Measurements from ENCODE around the gene NXN. TPM values are rescaled to one million over a fixed set of nuclear protein-coding genes. Genes with fewer than 3 reads are reported as not detected.

The NXN gene
- total RNA-seq, 2 experiments from 2014 or later, result 0.22 to 0.65 TPM

- no peak overlapping the region for H3K4me3 Mint-ChIP-seq
- peaks cover 5% of the 10 kb centered on the region for H3K36me3 Mint-ChIP-seq (ENCODE audit: low read depth)
- ChIA-PET CTCF (interaction anchor here (1.0 to 1.4 kb wide), 2 partner anchors 13 to 15 kb away, joined by 3 read pairs; partner anchors contain the start of gene TIMM22), POLR2A (no interaction called here)
- DNase-seq, result no peak
- no peaks in the 10 kb centered on the region for H3K27me3 Mint-ChIP-seq
- peak overlapping the region; percentile 36 for H3K27ac Mint-ChIP-seq
- H3K9me3 Mint-ChIP-seq, result no peaks in the 10 kb centered on the region
- no peaks in the 10 kb centered on the region for H3K4me1 Mint-ChIP-seq
Observed at GRCh38 chr17:1011760-1012735, 32.5 kb upstream of the NXN start.

GRCh38 chr17:1011138-1011537, 31.6 kb upstream of the NXN start:
- POLR2A ChIA-PET, result no interaction called here

GRCh38 chr17:1010586-1010985, 31.0 kb upstream of the NXN start:
- H3K27ac Mint-ChIP-seq, result no peak overlapping the region
- no peak for DNase-seq
- peaks cover 7% of the 10 kb centered on the region for H3K36me3 Mint-ChIP-seq (ENCODE audit: low read depth)
- H3K27me3 Mint-ChIP-seq, result no peaks in the 10 kb centered on the region
- no peaks in the 10 kb centered on the region for H3K9me3 Mint-ChIP-seq
- H3K4me1 Mint-ChIP-seq, result peaks cover 3% of the 10 kb centered on the region
- CTCF ChIA-PET, result interaction anchor here (1.4 kb wide), 1 partner anchor 11 kb away, joined by 3 read pairs; no protein-coding TSS in a partner anchor
- POLR2A ChIA-PET, result no interaction called here
- no peak overlapping the region for H3K4me3 Mint-ChIP-seq

More at GRCh38 chr17:1011138-1011537, 31.6 kb upstream of the NXN start:
- CTCF ChIA-PET, result interaction anchor here (1.4 kb wide), 1 partner anchor 12 kb away, joined by 3 read pairs; no protein-coding TSS in a partner anchor
- DNase-seq, result no peak
- no peaks in the 10 kb centered on the region for H3K4me1 Mint-ChIP-seq
- H3K27ac Mint-ChIP-seq, result no peak overlapping the region
- H3K9me3 Mint-ChIP-seq, result no peaks in the 10 kb centered on the region
- peaks cover 5% of the 10 kb centered on the region for H3K36me3 Mint-ChIP-seq (ENCODE audit: low read depth)
- no peaks in the 10 kb centered on the region for H3K27me3 Mint-ChIP-seq
- H3K4me3 Mint-ChIP-seq, result no peak overlapping the region

GRCh38 chr17:1010086-1010450, 30.5 kb upstream of the NXN start:
- H3K27me3 Mint-ChIP-seq, result no peaks in the 10 kb centered on the region
- no peaks in the 10 kb centered on the region for H3K9me3 Mint-ChIP-seq
- POLR2A ChIA-PET, result no interaction called here
- H3K4me3 Mint-ChIP-seq, result no peak overlapping the region
- no peak overlapping the region for H3K27ac Mint-ChIP-seq
- H3K4me1 Mint-ChIP-seq, result peaks cover 8% of the 10 kb centered on the region
- no peak for DNase-seq
- peaks cover 9% of the 10 kb centered on the region for H3K36me3 Mint-ChIP-seq (ENCODE audit: low read depth)
- CTCF ChIA-PET, result no interaction called here

- H3K4me3 Mint-ChIP-seq, result no peak overlapping the region
Observed at GRCh38 chr17:1009229-1010085, 29.9 kb upstream of the NXN start.

GRCh38 chr17:1008008-1008761, 28.6 kb upstream of the NXN start:
- Mint-ChIP-seq H3K36me3 (ENCODE audit: low read depth) (peaks cover 12% of the 10 kb centered on the region), H3K27ac (no peak overlapping the region), H3K9me3 (no peaks in the 10 kb centered on the region), H3K4me1 (peaks cover 10% of the 10 kb centered on the region), H3K4me3 (no peak overlapping the region), H3K27me3 (no peaks in the 10 kb centered on the region)
- ChIA-PET CTCF (interaction anchor here (1.9 kb wide), 1 partner anchor 11 kb away, joined by 8 read pairs; the partner anchor contains the start of gene TIMM22), POLR2A (no interaction called here)
- no peak for DNase-seq

More at GRCh38 chr17:1009229-1010085, 29.9 kb upstream of the NXN start:
- peaks cover 11% of the 10 kb centered on the region for H3K36me3 Mint-ChIP-seq (ENCODE audit: low read depth)
- no peaks in the 10 kb centered on the region for H3K9me3 Mint-ChIP-seq
- no peak overlapping the region for H3K27ac Mint-ChIP-seq
- DNase-seq, result no peak
- POLR2A ChIA-PET, result no interaction called here
- H3K27me3 Mint-ChIP-seq, result no peaks in the 10 kb centered on the region
- peaks cover 10% of the 10 kb centered on the region for H3K4me1 Mint-ChIP-seq
- CTCF ChIA-PET, result no interaction called here

GRCh38 chr17:1007310-1008007, 27.9 kb upstream of the NXN start:
- POLR2A ChIA-PET, result no interaction called here
- DNase-seq, result no peak
- H3K27ac Mint-ChIP-seq, result no peak overlapping the region
- peaks cover 10% of the 10 kb centered on the region for H3K4me1 Mint-ChIP-seq
- no peak overlapping the region for H3K4me3 Mint-ChIP-seq
- peaks cover 18% of the 10 kb centered on the region for H3K36me3 Mint-ChIP-seq (ENCODE audit: low read depth)
- no peaks in the 10 kb centered on the region for H3K9me3 Mint-ChIP-seq
- CTCF ChIA-PET, result interaction anchor here (0.6 to 1.9 kb wide), 2 partner anchors 9 to 10 kb away, joined by 3 to 8 read pairs; partner anchors contain the start of gene TIMM22
- H3K27me3 Mint-ChIP-seq, result no peaks in the 10 kb centered on the region

- Mint-ChIP-seq H3K9me3 (no peaks in the 10 kb centered on the region), H3K27ac (no peak overlapping the region), H3K4me1 (peaks cover 11% of the 10 kb centered on the region), H3K27me3 (no peaks in the 10 kb centered on the region), H3K36me3 (ENCODE audit: low read depth) (peaks cover 22% of the 10 kb centered on the region), H3K4me3 (no peak overlapping the region)
- ChIA-PET POLR2A (no interaction called here), CTCF (no interaction called here)
- DNase-seq, result no peak
Observed at GRCh38 chr17:1006054-1006453, 26.5 kb upstream of the NXN start.

- CTCF ChIA-PET, result no interaction called here
- H3K27me3 Mint-ChIP-seq, result no peaks in the 10 kb centered on the region
- H3K36me3 Mint-ChIP-seq (ENCODE audit: low read depth), result peaks cover 25% of the 10 kb centered on the region
- DNase-seq, result no peak
- H3K9me3 Mint-ChIP-seq, result no peaks in the 10 kb centered on the region
- POLR2A ChIA-PET, result no interaction called here
- H3K4me1 Mint-ChIP-seq, result peaks cover 11% of the 10 kb centered on the region
- H3K4me3 Mint-ChIP-seq, result no peak overlapping the region
- H3K27ac Mint-ChIP-seq, result peak overlapping the region; percentile 22
Observed at GRCh38 chr17:1005361-1005946, 25.9 kb upstream of the NXN start.

GRCh38 chr17:1004769-1005295, 25.3 kb upstream of the NXN start:
- POLR2A ChIA-PET, result interaction anchor here (0.5 kb wide), 1 partner anchor 255 kb away, joined by 4 read pairs; no protein-coding TSS in a partner anchor
- Mint-ChIP-seq H3K4me3 (no peak overlapping the region), H3K36me3 (ENCODE audit: low read depth) (peaks cover 25% of the 10 kb centered on the region), H3K27ac (no peak overlapping the region), H3K4me1 (peaks cover 11% of the 10 kb centered on the region), H3K9me3 (no peaks in the 10 kb centered on the region), H3K27me3 (no peaks in the 10 kb centered on the region)
- CTCF ChIA-PET, result no interaction called here
- no peak for DNase-seq

GRCh38 chr17:1003972-1004768, 24.6 kb upstream of the NXN start:
- ChIA-PET CTCF (no interaction called here), POLR2A (interaction anchor here (0.5 kb wide), 1 partner anchor 254 kb away, joined by 4 read pairs; no protein-coding TSS in a partner anchor)
- H3K36me3 Mint-ChIP-seq (ENCODE audit: low read depth), result peaks cover 30% of the 10 kb centered on the region

More at GRCh38 chr17:1003972-1004768, 24.6 kb upstream of the NXN start:
- DNase-seq, result no peak
- Mint-ChIP-seq H3K27me3 (no peaks in the 10 kb centered on the region), H3K9me3 (no peaks in the 10 kb centered on the region), H3K27ac (no peak overlapping the region), H3K4me1 (peaks cover 13% of the 10 kb centered on the region), H3K4me3 (no peak overlapping the region)

All from activated CD4-positive, alpha-beta T cell treated with anti-CD3 and anti-CD28 coated beads, Interleukin-2, amount 10 ng/mL, durations not matched to agents 7 days and 5 days (primary cell).